CD14-positive monocyte (primary cell): ENCODE data around the gene CBX2. TPM values are rescaled to one million over a fixed set of nuclear protein-coding genes. Genes with fewer than 3 reads are reported as not detected.
A peak's percentile ranks its signal among the peaks of the same experiment; 100 is the strongest.

Experiments
- DNase-seq, 3 donors: peaks; one replicate each; pipeline ENCODE4 v3.0.0-alpha.2; 2011 to 2022
- H2AFZ ChIP-seq: 2 replicates; pipeline ENCODE4 v1.6.0; 2012; ENCODE audit warnings: mild to moderate bottlenecking, low read depth, low read length, inconsistent platforms; ENCODE audit not compliant: insufficient read depth, poor library complexity, severe bottlenecking
- H3K27ac ChIP-seq, 2 donors: 1 replicate in 1 of 2; 2 replicates in 1 of 2; pipeline ENCODE4 v1.5.1; 2012 to 2013; ENCODE audit warnings: low read length in 2 of 2, control low read depth in 1 of 2, inconsistent platforms in 1 of 2, low read depth in 1 of 2, mild to moderate bottlenecking in 1 of 2
- H3K27me3 ChIP-seq, 2 donors: one replicate each; pipeline versions ENCODE4 v1.6.0 to v1.6.1; 2011 to 2013; ENCODE audit warnings: low read length in 2 of 2; ENCODE audit not compliant: control insufficient read depth in 2 of 2, insufficient read depth in 2 of 2
- H3K36me3 ChIP-seq, 2 donors: replicated peaks in 1 of 2; 1 replicate in 1 of 2; 2 replicates in 1 of 2; pipeline versions ENCODE4 v1.5.1 to v1.6.1; 2012 to 2013; ENCODE audit warnings: low read length in 2 of 2, control low read depth in 1 of 2, inconsistent platforms in 1 of 2, mild to moderate bottlenecking in 1 of 2; ENCODE audit not compliant: insufficient read depth in 2 of 2, control insufficient read depth in 1 of 2
- H3K4me1 ChIP-seq, 2 donors: 1 replicate in 1 of 2; 2 replicates in 1 of 2; pipeline versions ENCODE4 v1.5.1 to v1.6.1; 2012 to 2013; ENCODE audit warnings: low read length in 2 of 2, control low read depth in 1 of 2, inconsistent platforms in 1 of 2, mild to moderate bottlenecking in 1 of 2, moderate library complexity in 1 of 2; ENCODE audit not compliant: insufficient read depth in 2 of 2, control insufficient read depth in 1 of 2
- H3K4me2 ChIP-seq: replicated peaks from 2 replicates; pipeline ENCODE3; 2012; ENCODE audit warnings: low read length, moderate library complexity, mild to moderate bottlenecking; ENCODE audit not compliant: poor library complexity, severe bottlenecking; ENCODE audit errors: extremely low read depth
- H3K4me3 ChIP-seq, 3 experiments: fragments of 200-600 bp in 1 of 3; sonication (generic) in 1 of 3; replicated peaks in 1 of 3; 1 replicate in 2 of 3; 2 replicates in 1 of 3; pipeline ENCODE4 v1.5.1; 2011 to 2013; ENCODE audit warnings: low read length in 3 of 3, mild to moderate bottlenecking in 3 of 3, control low read depth in 2 of 3, low read depth in 2 of 3, inconsistent platforms in 1 of 3, moderate library complexity in 1 of 3
- H3K79me2 ChIP-seq: 2 replicates; pipeline ENCODE4 v1.6.0; 2012; ENCODE audit warnings: mild to moderate bottlenecking, control low read depth, inconsistent platforms, low read length, moderate library complexity; ENCODE audit not compliant: insufficient read depth
- H3K9ac ChIP-seq: 2 replicates; pipeline ENCODE4 v1.6.0; 2017; ENCODE audit warnings: low read length, mild to moderate bottlenecking; ENCODE audit not compliant: insufficient read depth, poor library complexity, severe bottlenecking
- H3K9me3 ChIP-seq, 2 donors: replicated peaks in 1 of 2; 1 replicate in 1 of 2; 2 replicates in 1 of 2; pipeline versions ENCODE4 v1.5.1 to v1.6.1; 2012 to 2013; ENCODE audit warnings: low read length in 2 of 2, control low read depth in 1 of 2; ENCODE audit not compliant: control insufficient read depth in 1 of 2, insufficient read depth in 1 of 2
- H4K20me1 ChIP-seq: 2 replicates; pipeline ENCODE4 v1.6.0; 2012; ENCODE audit warnings: mild to moderate bottlenecking, low read length, control low read depth, moderate library complexity; ENCODE audit not compliant: insufficient read depth
- H3K27ac Mint-ChIP-seq, 7 donors: one replicate each; pipeline ENCODE4 v1.8.0; 2020; ENCODE audit warnings: mild to moderate bottlenecking in 7 of 7, mixed read lengths in 7 of 7, moderate library complexity in 6 of 7, inconsistent platforms in 2 of 7
- H3K27me3 Mint-ChIP-seq, 3 donors: one replicate each; pipeline ENCODE4 v1.8.0; 2021 to 2022; ENCODE audit warnings: low read depth in 3 of 3, mild to moderate bottlenecking in 3 of 3, mixed read lengths in 3 of 3, moderate library complexity in 3 of 3, inconsistent platforms in 1 of 3
- H3K36me3 Mint-ChIP-seq, 2 donors: one replicate each; pipeline ENCODE4 v1.8.0; 2020; ENCODE audit warnings: mixed read lengths in 2 of 2, inconsistent platforms in 1 of 2, mild to moderate bottlenecking in 1 of 2
- H3K4me1 Mint-ChIP-seq: one replicate; pipeline ENCODE4 v1.8.0; 2020; ENCODE audit warnings: mild to moderate bottlenecking, mixed read lengths
- H3K4me3 Mint-ChIP-seq, 2 donors: one replicate each; pipeline ENCODE4 v1.8.0; 2020; ENCODE audit warnings: mild to moderate bottlenecking in 2 of 2, mixed read lengths in 2 of 2, moderate library complexity in 1 of 2
- H3K9me3 Mint-ChIP-seq, 7 donors: one replicate each; pipeline ENCODE4 v1.8.0; 2020 to 2022; ENCODE audit warnings: mixed read lengths in 7 of 7, mild to moderate bottlenecking in 6 of 7, moderate library complexity in 6 of 7, inconsistent platforms in 2 of 7
- CTCF ChIP-seq: fragments of 200-600 bp; IDR thresholded peaks from one replicate; pipeline ENCODE4 v1.8.0; 2022; ENCODE audit warnings: antibody characterized with exemption, mild to moderate bottlenecking
- WGBS: methylation state at CpG from one replicate; pipeline ENCODE4 v1.1.5; 2013; ENCODE audit warnings: missing lambda C conversion rate; ENCODE audit not compliant: insufficient coverage; 5-methylcytosine and 5-hydroxymethylcytosine counted together
- intact Hi-C, 2 donors: fragments of 100-400 bp; cut with micrococcal nuclease; formaldehyde crosslinking; loops; one replicate each; pipeline versions ENCODE4 v1.15.0 to v1.15.1; 2023
- polyA plus RNA-seq, 3 donors: library from polyadenylated mRNA; depleted of rRNA in 1 of 3; unstranded in 2 of 3; stranded (reverse) in 1 of 3; fragments of 300-500 nt in 2 of 3; fragments of >200 nt in 1 of 3; fragmentation: Illumina TruSeq in 2 of 3; gene quantifications; 1 replicate in 2 of 3; 2 replicates in 1 of 3; pipeline ENCODE4 v1.2.3, GENCODE V29; 2012 to 2021

The CBX2 gene
- polyA plus RNA-seq, 3 donors: 0.09 to 0.95 TPM; not detected in 1

- H3K9me3 ChIP-seq: peaks cover 12 to 46% of the 10 kb centered on the region in 2 donors
- H3K9me3 Mint-ChIP-seq: peaks cover 6 to 48% (median 41%) of the 10 kb centered on the region in 7 donors
- peaks cover 58 to 66% of the 10 kb centered on the region in 2 donors for H3K27me3 ChIP-seq
- H4K20me1 ChIP-seq: peaks cover 41% of the 10 kb centered on the region
- H3K4me1 ChIP-seq: peaks cover 75 to 82% of the 10 kb centered on the region in 2 donors
- no peak overlapping the region for H3K9ac ChIP-seq
- intact Hi-C loops: loop anchor here (2.0 kb wide), 2 partner anchors 39 to 43 kb away; partner anchors contain the start of gene CBX4 (in 1 of the 2)
- H3K4me3 Mint-ChIP-seq: peak overlapping the region; percentile 62 to 93
- H3K27ac Mint-ChIP-seq: peak overlapping the region in 3 of 7 donors; percentile 36 to 70 (median 45)
- H3K4me1 Mint-ChIP-seq: peaks cover 62% of the 10 kb centered on the region
- no peak overlapping the region for H3K4me3 ChIP-seq
- 4% methylated on average over 27 of the region's 31 CpGs for WGBS
- H2AFZ ChIP-seq: no peak overlapping the region
- no peak overlapping the region for H3K27ac ChIP-seq
- peaks cover 24 to 37% of the 10 kb centered on the region in 2 donors for H3K36me3 Mint-ChIP-seq
- H3K79me2 ChIP-seq: peaks cover 3% of the 10 kb centered on the region
- H3K36me3 ChIP-seq: peaks cover 4 to 5% of the 10 kb centered on the region in 2 donors
- H3K4me2 ChIP-seq: peak overlapping the region; percentile 53
- peaks cover 62 to 74% (median 67%) of the 10 kb centered on the region in 3 donors for H3K27me3 Mint-ChIP-seq
- TF ChIP-seq CTCF: no peak
- DNase-seq: peak in 1 of 3 donors; percentile 27
Observed at GRCh38 chr17:79799538-79800324, 21.8 kb downstream of the CBX2 start.

GRCh38 chr17:79800325-79801155 is 22.6 kb downstream of the CBX2 start:
- Mint-ChIP-seq H3K4me1 (peaks cover 69% of the 10 kb centered on the region), H3K27me3 (peaks cover 70 to 82% (median 75%) of the 10 kb centered on the region in 3 donors), H3K9me3 (peaks cover 6 to 54% (median 47%) of the 10 kb centered on the region in 7 donors), H3K27ac (no peak overlapping the region), H3K36me3 (peaks cover 28 to 36% of the 10 kb centered on the region in 2 donors), H3K4me3 (peak overlapping the region; percentile 69 to 93)
- Histone ChIP-seq H3K79me2 (peaks cover 3% of the 10 kb centered on the region), H3K4me1 (peaks cover 83 to 90% of the 10 kb centered on the region in 2 donors), H3K4me2 (peak overlapping the region; percentile 53), H3K4me3 (peak overlapping the region in 1 of 3 experiments; percentile 56), H3K27me3 (peaks cover 66 to 74% of the 10 kb centered on the region in 2 donors), H3K36me3 (no peaks in the 10 kb centered on the region), H3K9ac (no peak overlapping the region), H3K9me3 (peaks cover 15 to 46% of the 10 kb centered on the region in 2 donors), H2AFZ (peak overlapping the region; percentile 57), H3K27ac (no peak overlapping the region), H4K20me1 (peaks cover 35% of the 10 kb centered on the region)
- no peak for TF ChIP-seq CTCF
- WGBS: 2% methylated on average over 32 of the region's 44 CpGs
- intact Hi-C loops: no loop called here
- no peak for DNase-seq
